ENCODE results near the gene KRTAP5-7. TPM values are rescaled to one million over a fixed set of nuclear protein-coding genes. Genes with fewer than 3 reads are reported as not detected.
"Not testable (repeated sequence)": the region's sequence is repeated elsewhere in the genome, so short reads cannot be mapped to it uniquely, and the experiment has no call there.

Gene KRTAP5-7
- total and polyA plus RNA-seq, 8 donors: 0.14 to 0.24 (median 0.18) TPM; not detected in 5

GRCh38 chr11:71537537-71537936, 10.5 kb downstream of the KRTAP5-7 start:
- Histone ChIP-seq H3K36me3 (no peaks in the 10 kb centered on the region), H3K27me3 (no peaks in the 10 kb centered on the region), H3K9me3 (no peaks in the 10 kb centered on the region), H3K27ac (no peak overlapping the region), H3K4me3 (no peak overlapping the region), H3K4me1 (no peaks in the 10 kb centered on the region)
- intact Hi-C loops (cut with DNase I): no loop called here
- no peak for TF ChIP-seq CTCF (IDR thresholded peaks at IDR 0.05)
- no peak for DNase-seq
- ATAC-seq: no peak

- H3K4me3 ChIP-seq; H3K9me3 ChIP-seq; ATAC-seq; H3K27me3 ChIP-seq; intact Hi-C loops (cut with DNase I); H3K4me1 ChIP-seq; H3K27ac ChIP-seq; H3K36me3 ChIP-seq: not testable (repeated sequence)
- peak in 1 of 4 donors; percentile 28 for DNase-seq
Observed at GRCh38 chr11:71537977-71538665, 11.1 kb downstream of the KRTAP5-7 start, which contains the start of gene KRTAP5-8. KRTAP5-8 (plus strand) TSS chr11:71538025; CDS start chr11:71538056, 31 bp downstream.

GRCh38 chr11:71538666-71538990, 11.6 kb downstream of the KRTAP5-7 start:
- no peak for ATAC-seq
- no peak for DNase-seq
- no peak overlapping the region for H3K27ac ChIP-seq
- no peaks in the 10 kb centered on the region for H3K36me3 ChIP-seq
- H3K4me3 ChIP-seq: no peak overlapping the region
- no peak for TF ChIP-seq CTCF (IDR thresholded peaks at IDR 0.05)
- H3K9me3 ChIP-seq: no peaks in the 10 kb centered on the region
- no peaks in the 10 kb centered on the region for H3K27me3 ChIP-seq
- intact Hi-C loops (cut with DNase I): no loop called here
- no peaks in the 10 kb centered on the region for H3K4me1 ChIP-seq

- no peak overlapping the region for H3K27ac ChIP-seq
- intact Hi-C loops (cut with DNase I): no loop called here
- ATAC-seq (no peak), DNase-seq (no peak)
- H3K36me3 ChIP-seq: no peaks in the 10 kb centered on the region
- no peak overlapping the region for H3K4me3 ChIP-seq
- TF ChIP-seq CTCF (IDR thresholded peaks at IDR 0.05): no peak
- H3K4me1 ChIP-seq: no peaks in the 10 kb centered on the region
- H3K9me3 ChIP-seq: no peaks in the 10 kb centered on the region
- H3K27me3 ChIP-seq: no peaks in the 10 kb centered on the region
Observed at GRCh38 chr11:71539017-71539416, 11.9 kb downstream of the KRTAP5-7 start.

- H3K27ac ChIP-seq; H3K36me3 ChIP-seq; intact Hi-C loops (cut with DNase I); ATAC-seq; H3K4me3 ChIP-seq; H3K27me3 ChIP-seq; H3K4me1 ChIP-seq; DNase-seq; H3K9me3 ChIP-seq: not testable (repeated sequence)
Observed at GRCh38 chr11:71539971-71540370, 12.9 kb downstream of the KRTAP5-7 start.

- H3K27ac ChIP-seq; H3K36me3 ChIP-seq; H3K27me3 ChIP-seq; DNase-seq; H3K9me3 ChIP-seq; intact Hi-C loops (cut with DNase I); H3K4me1 ChIP-seq; ATAC-seq; H3K4me3 ChIP-seq: not testable (repeated sequence)
Observed at GRCh38 chr11:71540521-71541304, 13.6 kb downstream of the KRTAP5-7 start.
